ENCODE measurements around the gene PTPRN. TPM values are rescaled to one million over a fixed set of nuclear protein-coding genes. Genes with fewer than 3 reads are reported as not detected.

Gene PTPRN
- total and polyA plus RNA-seq, 2 of the 8 experiments (the other 6 are each of a cell fraction or from before 2014, with no cell fraction given) = 5.4 to 8.2 TPM

GRCh38 chr2:219247678-219248642 lies 61.2 kb downstream of the PTPRN start (continued):
- no peak for TF ChIP-seq CHD7 (IDR thresholded peaks at IDR 0.05; ENCODE audit: insufficient replicate concordance, low read length)
- TF ChIP-seq POLR2AphosphoS5 (IDR thresholded peaks at IDR 0.05; ENCODE audit: low read depth, low read length) = no peak
- TF ChIP-seq MAFK (IDR thresholded peaks at IDR 0.05; ENCODE audit: low read depth, low read length) = no peak
- TF ChIP-seq SIN3A (conservative IDR thresholded peaks at IDR 0.05 in 1 of 2, IDR thresholded peaks at IDR 0.05 in 1 of 2; ENCODE audit: low read depth in 1 of 2, low read length in 2 of 2) = no peak
- TF ChIP-seq KDM5A (IDR thresholded peaks at IDR 0.05; ENCODE audit: low read length) = no peak
- no peak for TF ChIP-seq SUZ12 (IDR thresholded peaks at IDR 0.05; ENCODE audit: low read length)
